Activated CD4-positive, CD25-positive, alpha-beta regulatory T cell treated with anti-CD3 and anti-CD28 coated beads, Interleukin-2, amount 50 U/mL, for 16 hours (primary cell): ENCODE data around the gene NCKAP1.
"Not testable (repeated sequence)": the region's sequence is repeated elsewhere in the genome, so short reads cannot be mapped to it uniquely, and the experiment has no call there.

Experiments used
- DNase-seq: peaks from one replicate; pipeline ENCODE4 v3.0.0-alpha.2; 2020; ENCODE audit warnings: low read depth, low spot score

The NCKAP1 gene

DNA sequence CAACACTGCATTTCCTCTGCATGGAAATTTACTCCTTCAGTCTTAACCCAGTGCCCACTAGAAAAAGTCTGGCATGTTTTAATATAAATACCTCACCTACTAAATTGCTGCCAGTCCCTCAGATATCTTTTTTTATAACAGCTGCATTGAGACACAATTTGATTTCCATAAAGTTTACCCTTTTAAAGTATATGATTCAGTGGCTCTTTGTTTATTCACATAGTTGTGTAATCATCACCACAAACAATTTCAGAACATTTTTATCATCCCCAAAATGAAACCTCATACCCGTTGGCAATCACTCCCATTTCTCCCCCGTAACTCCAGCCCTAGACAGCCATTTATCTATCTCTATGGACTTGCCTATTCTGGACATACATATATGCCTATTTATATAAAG, 154.8 kb downstream of the NCKAP1 start:
- DNase-seq: no peak

DNA sequence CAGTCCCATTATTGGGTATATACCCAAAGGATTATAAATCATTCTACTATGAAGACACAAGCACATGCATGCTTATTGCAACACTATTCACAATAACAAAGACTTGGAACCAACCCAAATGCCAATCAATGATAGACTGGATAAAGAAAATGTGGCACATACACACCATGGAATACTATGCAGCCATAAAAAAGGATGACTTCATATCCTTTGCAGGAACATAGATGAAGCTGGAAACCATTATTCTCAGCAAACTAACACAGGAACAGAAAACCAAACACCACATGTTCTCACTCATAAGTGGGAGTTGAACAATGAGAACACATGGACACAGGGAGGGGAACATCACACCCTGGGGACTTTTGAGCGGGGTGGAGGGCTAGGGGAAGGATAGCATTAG, 158.2 kb downstream of the NCKAP1 start:
- DNase-seq: not testable (repeated sequence)

DNA sequence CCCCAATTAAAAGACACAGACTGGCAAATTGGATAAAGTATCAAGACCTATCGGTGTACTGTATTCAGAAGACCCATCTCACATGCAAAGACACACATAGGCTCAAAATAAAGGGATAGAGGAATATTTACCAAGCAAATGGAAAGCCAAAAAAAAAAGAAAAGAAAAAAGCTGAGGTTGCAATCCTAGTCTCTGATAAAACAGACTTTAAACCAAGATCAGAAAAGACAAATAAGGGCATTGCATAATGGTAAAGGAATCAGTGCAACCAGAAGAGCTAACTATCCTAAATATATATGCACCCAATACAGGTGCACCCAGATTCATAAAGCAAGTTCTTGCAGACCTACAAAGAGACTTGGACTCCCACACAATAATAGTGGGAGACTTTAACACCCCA, 161.6 kb downstream of the NCKAP1 start:
- not testable (repeated sequence) for DNase-seq

DNA sequence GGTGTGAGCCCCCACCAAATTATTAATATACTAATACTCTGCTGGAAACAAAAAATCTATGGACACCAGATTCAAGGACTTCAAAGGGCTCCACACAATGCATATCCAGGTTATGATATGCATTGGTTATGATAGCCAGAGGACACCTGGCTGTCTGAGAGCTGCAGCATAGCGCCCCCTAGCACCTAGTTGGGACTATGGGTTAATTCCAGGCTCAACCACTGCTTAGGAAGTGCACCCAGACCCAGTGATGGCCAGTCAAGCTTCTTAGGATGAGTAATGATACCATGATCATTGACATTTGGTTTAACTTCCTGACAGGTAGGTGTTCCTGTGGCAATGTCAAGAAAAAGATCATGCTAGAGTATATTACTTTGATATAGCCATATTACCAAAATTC, 168.0 kb downstream of the NCKAP1 start:
- no peak for DNase-seq

DNA sequence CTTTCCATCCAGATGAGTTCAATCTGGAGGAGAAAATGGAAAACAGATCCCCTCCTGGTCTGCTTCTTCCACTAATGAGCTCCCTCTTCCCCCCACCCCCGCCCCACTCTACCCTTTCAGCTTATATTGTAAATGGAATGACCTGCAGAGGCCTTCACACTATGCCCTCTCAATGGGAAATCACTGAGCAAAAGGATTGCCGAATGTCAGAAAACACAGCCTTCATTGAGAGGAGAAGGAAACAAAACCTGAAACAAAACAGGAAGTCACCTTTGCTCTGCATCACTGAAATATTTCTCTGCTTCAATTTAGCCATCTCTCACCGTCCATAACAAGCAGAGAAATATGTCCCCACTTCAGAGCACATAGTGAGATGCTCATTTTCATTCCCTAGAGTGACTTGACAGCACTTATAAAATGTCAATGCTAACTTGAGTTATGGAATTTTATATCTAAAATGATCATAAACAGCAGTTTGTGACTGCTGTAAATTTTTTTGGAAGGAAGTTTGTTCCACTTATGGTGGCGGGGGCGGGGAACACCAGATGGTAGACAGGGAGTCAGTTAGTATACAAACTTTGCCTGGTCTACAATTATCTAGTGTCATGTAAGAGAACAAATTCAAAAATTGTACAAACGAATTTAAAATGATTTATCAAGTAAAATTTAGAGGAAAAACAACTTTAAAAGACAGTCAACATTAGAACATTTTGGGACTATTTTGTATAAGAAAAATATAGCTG, 170.0 kb downstream of the NCKAP1 start:
- DNase-seq: no peak

DNA sequence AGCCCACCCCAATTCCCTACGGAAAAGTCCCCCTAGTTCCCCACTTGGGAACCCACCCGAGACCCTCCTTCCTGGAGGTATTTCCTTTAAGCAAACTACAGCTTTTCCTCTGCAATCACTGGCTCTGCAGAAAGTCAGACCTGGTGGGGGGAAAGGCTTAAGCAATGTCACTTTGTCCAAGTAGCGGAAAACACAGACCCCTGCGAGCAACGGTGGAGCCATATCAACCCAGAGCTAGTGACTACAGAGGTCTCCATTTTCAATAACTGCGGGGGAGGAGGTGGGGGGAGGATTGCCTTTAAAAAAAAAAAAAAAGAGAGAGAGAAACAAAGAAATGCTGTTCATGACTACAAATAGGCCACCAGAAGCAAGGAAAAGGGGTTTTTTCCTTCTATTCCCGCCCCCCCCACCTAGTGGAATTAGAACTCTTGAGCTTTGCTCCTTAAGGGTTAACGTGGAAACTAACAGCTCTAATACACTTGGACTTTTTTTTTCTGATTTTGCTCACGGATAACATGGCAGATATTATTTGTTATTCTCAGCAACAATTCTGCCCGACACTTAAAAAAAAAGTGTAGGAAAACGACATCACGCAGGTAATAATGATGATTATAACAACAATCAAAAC, 170.7 kb downstream of the NCKAP1 start:
- no peak for DNase-seq

DNA sequence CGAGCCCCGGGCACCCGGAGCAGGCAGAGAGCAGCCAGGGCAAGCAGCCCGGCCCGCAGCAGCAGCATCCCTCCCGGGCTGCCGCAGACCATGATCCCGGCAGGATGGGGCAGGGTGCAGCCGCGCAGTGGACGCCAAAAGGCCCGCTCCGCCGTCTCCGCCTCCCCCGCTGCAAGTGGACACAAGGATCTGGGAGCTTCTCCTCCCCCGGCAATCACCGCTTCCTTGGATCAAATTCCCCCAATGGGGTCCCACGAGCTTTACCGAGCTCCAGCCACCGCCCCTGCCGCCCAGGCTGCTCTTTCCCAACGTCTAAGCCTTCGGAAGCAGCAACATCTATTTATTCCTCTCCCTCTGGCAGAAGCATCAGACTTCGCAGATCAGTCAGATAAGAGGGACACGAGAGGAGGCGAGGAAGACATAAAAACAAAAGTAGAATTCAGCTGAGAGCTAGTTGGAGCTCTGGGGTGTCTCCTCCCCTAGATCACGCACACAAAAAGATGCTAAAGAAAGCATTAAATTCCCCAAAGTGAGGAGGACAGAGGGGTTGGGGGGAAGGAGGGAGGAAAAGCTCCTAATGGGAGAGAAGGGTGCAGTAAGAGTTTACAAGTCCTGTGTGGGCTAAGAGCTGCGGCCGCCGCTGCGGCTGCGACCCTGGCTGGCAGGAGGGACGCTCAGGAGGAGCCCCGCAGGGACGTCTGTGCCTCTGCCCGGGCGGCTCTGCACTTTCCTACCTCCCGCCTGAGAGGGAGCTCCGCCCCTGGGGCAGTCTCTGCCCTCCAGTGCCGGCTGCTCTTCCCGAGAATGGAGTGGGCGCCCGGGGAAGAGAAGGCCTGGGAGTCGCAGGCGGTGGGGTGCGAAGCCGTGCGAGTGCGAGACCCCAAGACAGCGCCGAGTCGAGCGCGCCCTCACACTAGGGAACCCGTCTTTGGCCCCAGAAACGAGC, 171.5 kb downstream of the NCKAP1 start, which contains the start of gene FRZB:
FRZB (minus strand) TSS at position 177 of the 946 bp plus-strand sequence; CDS start at position 92, 85 bp downstream.
- no peak for DNase-seq

DNA sequence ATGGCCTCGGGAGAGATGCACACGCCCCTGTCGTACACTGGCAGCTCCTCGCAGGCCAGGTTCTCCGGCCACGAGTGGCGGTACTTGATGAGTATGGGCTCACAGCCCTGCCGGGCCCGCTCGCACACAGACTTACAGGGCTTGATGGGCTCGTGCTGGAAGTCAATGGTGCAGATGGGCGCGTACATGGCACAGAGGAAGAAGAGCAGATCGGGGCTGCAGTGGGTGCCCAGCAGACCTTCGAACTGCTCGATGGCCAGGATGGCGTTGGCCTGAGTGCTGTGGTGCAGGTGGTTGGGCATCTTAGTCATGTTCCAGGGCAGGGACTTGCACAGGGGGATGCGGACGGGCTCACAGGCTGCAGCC, 172.2 kb downstream of the NCKAP1 start:
- DNase-seq: no peak

DNA sequence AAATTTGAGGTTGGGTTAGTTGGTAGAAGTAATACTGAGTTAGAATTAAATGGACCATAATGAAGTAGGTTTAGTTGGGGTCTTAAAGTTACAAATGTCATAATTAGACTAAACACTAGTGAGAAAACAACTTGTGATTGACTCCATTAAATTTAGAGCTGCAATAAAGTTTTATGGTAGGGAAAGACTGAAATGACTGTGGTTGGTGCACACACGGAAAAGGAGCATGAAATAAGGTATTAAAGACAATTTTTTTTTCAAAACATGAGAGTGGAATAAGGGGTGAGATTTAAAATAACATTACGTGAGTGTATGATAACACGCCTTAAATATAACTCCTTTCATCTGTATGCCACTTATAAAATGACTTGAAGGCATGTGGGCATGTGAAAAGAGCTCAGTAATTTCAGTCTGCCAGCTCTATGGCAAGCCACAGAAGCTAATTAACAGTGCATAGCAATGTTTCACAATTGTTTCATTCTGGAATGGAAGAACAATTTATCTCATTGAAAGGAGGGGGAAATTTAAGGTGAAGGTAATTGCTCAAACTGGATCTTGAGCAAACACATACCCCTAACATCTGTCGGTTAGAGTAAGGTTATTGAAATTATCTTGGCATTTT, 173.2 kb downstream of the NCKAP1 start:
- DNase-seq: no peak

DNA sequence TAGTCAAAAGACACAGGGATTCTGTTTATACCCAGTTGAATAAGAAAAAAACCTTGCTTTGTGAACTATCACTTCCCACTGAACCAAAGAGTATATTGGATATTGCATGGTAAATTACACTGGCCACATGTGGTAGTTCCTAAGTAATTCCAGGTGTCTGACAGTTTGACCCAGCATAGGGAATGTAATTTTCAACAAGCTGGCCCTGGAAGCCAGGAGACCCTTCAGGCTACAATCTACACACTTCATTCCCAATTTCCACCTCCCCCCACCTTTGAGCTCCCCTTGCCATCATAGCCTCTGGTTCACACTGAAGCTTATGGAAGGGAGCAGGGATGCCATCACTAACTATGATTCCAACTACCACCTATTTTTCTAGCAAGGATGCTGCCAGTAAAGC, 174.6 kb downstream of the NCKAP1 start:
- DNase-seq: no peak

DNA sequence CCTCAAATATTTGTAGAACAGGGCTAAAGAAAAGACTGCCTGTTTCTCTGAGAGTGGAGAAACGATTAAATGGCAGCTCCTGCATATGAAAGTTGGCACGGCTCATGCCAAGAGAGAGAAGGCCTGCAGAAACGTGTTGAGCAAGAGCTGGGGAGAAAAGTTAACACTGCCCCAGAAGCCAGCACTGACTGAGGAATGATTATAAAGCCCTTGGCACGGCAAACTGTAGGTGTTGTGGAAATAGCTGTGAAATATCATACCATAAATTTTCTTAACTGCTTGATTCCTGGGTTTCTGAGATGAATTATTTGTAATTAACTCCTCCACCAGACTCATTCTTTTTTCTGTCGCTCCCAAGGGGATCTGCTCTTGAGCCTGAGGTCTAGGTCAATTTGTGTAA, 176.2 kb downstream of the NCKAP1 start:
- no peak for DNase-seq

DNA sequence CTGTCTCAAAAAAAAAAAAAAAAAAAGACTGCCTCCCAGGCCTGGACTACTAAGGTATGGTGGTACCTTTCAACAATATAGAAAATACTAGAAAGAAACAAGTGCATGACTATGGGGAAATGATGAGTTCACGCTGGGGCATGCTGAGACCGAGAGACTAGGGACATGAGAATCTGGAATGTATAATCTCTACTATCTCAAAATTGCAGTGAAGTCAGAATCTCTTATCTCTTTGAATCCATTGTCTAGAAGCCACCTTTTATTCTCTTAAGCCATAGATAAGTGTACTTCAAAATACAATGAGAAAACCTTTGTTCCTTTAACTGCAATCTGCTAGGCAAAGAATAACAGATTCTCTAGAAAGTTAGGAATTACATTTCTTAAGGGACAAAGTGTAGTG, 177.4 kb downstream of the NCKAP1 start:
- no peak for DNase-seq
